Hepatocyte (in vitro differentiated cells): ENCODE measurements around the gene TOP1.

Source experiments
- EZH2 ChIP-seq: fragments of 200-600 bp; sonication (generic); IDR thresholded peaks from 2 replicates; pipeline ENCODE4 v1.6.1; 2016; ENCODE audit warnings: antibody characterized with exemption, mild to moderate bottlenecking, borderline replicate concordance
- EZH2phosphoT487 ChIP-seq: fragments of 200-600 bp; sonication (generic); IDR thresholded peaks from one replicate; pipeline ENCODE4 v1.6.1; 2018; ENCODE audit warnings: antibody characterized with exemption, mild to moderate bottlenecking, low read depth, moderate library complexity; ENCODE audit not compliant: unreplicated experiment, severe bottlenecking
- TF ChIP-seq, protein P1 (sequence below): fragments of 200-600 bp; sonication (generic); IDR thresholded peaks from 2 replicates; pipeline ENCODE4 v1.5.1; 2016; ENCODE audit warnings: antibody characterized with exemption, mild to moderate bottlenecking; ENCODE audit not compliant: poor library complexity

GRCh38 chr20:41054847-41055230 lies 26.2 kb downstream of the TOP1 start:
- TF ChIP-seq, protein P1, sequence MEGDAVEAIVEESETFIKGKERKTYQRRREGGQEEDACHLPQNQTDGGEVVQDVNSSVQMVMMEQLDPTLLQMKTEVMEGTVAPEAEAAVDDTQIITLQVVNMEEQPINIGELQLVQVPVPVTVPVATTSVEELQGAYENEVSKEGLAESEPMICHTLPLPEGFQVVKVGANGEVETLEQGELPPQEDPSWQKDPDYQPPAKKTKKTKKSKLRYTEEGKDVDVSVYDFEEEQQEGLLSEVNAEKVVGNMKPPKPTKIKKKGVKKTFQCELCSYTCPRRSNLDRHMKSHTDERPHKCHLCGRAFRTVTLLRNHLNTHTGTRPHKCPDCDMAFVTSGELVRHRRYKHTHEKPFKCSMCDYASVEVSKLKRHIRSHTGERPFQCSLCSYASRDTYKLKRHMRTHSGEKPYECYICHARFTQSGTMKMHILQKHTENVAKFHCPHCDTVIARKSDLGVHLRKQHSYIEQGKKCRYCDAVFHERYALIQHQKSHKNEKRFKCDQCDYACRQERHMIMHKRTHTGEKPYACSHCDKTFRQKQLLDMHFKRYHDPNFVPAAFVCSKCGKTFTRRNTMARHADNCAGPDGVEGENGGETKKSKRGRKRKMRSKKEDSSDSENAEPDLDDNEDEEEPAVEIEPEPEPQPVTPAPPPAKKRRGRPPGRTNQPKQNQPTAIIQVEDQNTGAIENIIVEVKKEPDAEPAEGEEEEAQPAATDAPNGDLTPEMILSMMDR = no peak
- TF ChIP-seq EZH2 (no peak), EZH2phosphoT487 (no peak)
